ENCODE data around the gene TEX12.

TEX12 gene

DNA sequence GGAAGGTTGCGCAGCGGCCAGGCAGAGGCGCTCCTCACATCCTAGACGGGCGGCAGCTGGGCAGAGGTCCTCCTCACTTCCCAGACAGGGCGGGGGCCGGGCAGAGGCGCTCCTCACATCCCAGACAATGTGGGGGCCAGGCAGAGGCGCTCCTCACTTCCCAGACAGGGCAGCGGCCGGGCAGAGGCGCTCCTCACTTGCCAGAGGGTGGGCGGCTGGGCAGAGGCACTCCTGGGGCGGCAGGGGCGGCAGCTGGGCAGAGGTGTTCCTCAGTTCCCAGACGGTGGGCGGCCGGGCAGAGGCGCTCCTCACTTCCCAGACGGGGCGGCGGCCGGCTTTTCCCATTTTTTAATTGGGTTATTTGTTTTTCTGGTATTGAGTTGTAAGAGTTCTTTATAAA lies 38.9 kb downstream of the TEX12 start:
- no peaks in the 10 kb centered on the region for H3K4me1 ChIP-seq (ENCODE audit: insufficient read depth, low read length)
- H3K27me3 ChIP-seq (ENCODE audit: insufficient read depth, low read length, poor library complexity) = peaks cover 8% of the 10 kb centered on the region
- H2AFZ ChIP-seq (ENCODE audit: low read depth, low read length) = no peak overlapping the region
- no peak overlapping the region for H3K4me3 ChIP-seq (ENCODE audit: low read depth in 1 of 2, low read length in 2 of 2)
- TF ChIP-seq, protein P1, sequence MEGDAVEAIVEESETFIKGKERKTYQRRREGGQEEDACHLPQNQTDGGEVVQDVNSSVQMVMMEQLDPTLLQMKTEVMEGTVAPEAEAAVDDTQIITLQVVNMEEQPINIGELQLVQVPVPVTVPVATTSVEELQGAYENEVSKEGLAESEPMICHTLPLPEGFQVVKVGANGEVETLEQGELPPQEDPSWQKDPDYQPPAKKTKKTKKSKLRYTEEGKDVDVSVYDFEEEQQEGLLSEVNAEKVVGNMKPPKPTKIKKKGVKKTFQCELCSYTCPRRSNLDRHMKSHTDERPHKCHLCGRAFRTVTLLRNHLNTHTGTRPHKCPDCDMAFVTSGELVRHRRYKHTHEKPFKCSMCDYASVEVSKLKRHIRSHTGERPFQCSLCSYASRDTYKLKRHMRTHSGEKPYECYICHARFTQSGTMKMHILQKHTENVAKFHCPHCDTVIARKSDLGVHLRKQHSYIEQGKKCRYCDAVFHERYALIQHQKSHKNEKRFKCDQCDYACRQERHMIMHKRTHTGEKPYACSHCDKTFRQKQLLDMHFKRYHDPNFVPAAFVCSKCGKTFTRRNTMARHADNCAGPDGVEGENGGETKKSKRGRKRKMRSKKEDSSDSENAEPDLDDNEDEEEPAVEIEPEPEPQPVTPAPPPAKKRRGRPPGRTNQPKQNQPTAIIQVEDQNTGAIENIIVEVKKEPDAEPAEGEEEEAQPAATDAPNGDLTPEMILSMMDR (IDR thresholded peaks at IDR 0.05; ENCODE audit: borderline replicate concordance, extremely low read depth, low read length, poor library complexity, severe bottlenecking) = no peak
- no peak for TF ChIP-seq EZH2 (IDR thresholded peaks at IDR 0.05; ENCODE audit: borderline replicate concordance, low read depth, low read length, severe bottlenecking)
- no peaks in the 10 kb centered on the region for H4K20me1 ChIP-seq (ENCODE audit: insufficient read depth, low read length)
- DNase-seq (no peak), ATAC-seq (ENCODE audit: insufficient read depth, low read depth) (no peak)
- no peaks in the 10 kb centered on the region for H3K9me3 ChIP-seq (ENCODE audit: insufficient read depth, low read length, severe bottlenecking)
- no peak overlapping the region for H3K9ac ChIP-seq (ENCODE audit: low read depth, low read length)
- no peak overlapping the region for H3K27ac ChIP-seq (ENCODE audit: low read length)
- H3K4me2 ChIP-seq (ENCODE audit: insufficient read depth, low read length) = no peak overlapping the region
- no peaks in the 10 kb centered on the region for H3K79me2 ChIP-seq (ENCODE audit: insufficient read depth, low read length)
- H3K36me3 ChIP-seq (ENCODE audit: insufficient read depth, low read length) = no peaks in the 10 kb centered on the region

DNA sequence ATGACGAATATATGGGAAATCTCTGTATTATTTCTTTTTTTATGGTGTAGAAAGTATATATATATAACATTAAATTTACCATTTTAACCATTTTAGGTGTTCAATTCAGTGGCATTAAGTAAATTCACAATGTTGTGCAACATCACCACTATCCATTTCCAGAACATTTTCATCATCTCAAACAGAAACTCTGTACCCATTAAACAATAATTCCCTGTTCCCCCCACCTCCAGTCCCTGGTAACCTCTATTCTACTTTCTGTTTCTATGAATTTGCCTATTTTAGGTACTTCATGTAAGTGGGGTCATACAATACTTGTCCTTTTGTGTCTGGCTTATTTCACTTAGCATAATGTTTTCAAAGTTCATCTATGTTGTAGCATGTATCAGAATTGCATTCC lies 43.7 kb downstream of the TEX12 start:
- no peaks in the 10 kb centered on the region for H3K9me3 ChIP-seq (ENCODE audit: insufficient read depth, low read length, severe bottlenecking)

DNA sequence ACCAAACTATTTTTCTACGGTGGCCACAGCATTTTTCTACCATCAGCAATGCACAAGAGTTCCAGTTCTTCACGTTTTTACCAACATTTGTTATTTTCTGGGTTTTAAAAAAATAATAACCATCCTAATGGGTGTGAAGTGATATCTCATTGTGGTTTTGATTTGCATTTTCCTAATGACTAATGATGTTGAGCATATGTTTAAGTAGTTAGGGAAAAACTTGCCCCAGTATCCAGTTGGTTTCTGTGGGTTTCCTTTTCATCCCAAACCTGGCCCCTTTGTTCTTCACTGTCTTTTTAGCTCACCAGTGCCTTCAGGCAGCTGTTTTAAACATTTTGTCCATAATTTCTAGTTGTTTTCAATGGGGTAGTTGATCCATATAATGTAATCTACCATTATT lies 44.4 kb downstream of the TEX12 start:
- no peak for TF ChIP-seq EZH2 (IDR thresholded peaks at IDR 0.05; ENCODE audit: borderline replicate concordance, low read depth, low read length, severe bottlenecking)
- TF ChIP-seq, protein P1 (IDR thresholded peaks at IDR 0.05; ENCODE audit: borderline replicate concordance, extremely low read depth, low read length, poor library complexity, severe bottlenecking) = no peak
- no peak overlapping the region for H2AFZ ChIP-seq (ENCODE audit: low read depth, low read length)
- no peaks in the 10 kb centered on the region for H3K9me3 ChIP-seq (ENCODE audit: insufficient read depth, low read length, severe bottlenecking)

More for the DNA sequence above, 43.7 kb downstream of the TEX12 start:
- Histone ChIP-seq H3K79me2 (ENCODE audit: insufficient read depth, low read length) (no peaks in the 10 kb centered on the region), H4K20me1 (ENCODE audit: insufficient read depth, low read length) (no peaks in the 10 kb centered on the region), H2AFZ (ENCODE audit: low read depth, low read length) (no peak overlapping the region), H3K4me3 (ENCODE audit: low read depth in 1 of 2, low read length in 2 of 2) (no peak overlapping the region), H3K9ac (ENCODE audit: low read depth, low read length) (no peak overlapping the region), H3K27me3 (ENCODE audit: insufficient read depth, low read length, poor library complexity) (peaks cover 8% of the 10 kb centered on the region), H3K4me2 (ENCODE audit: insufficient read depth, low read length) (no peak overlapping the region), H3K4me1 (ENCODE audit: insufficient read depth, low read length) (no peaks in the 10 kb centered on the region), H3K36me3 (ENCODE audit: insufficient read depth, low read length) (no peaks in the 10 kb centered on the region), H3K27ac (ENCODE audit: low read length) (no peak overlapping the region)
- ATAC-seq (ENCODE audit: insufficient read depth, low read depth) (no peak), DNase-seq (no peak)
- TF ChIP-seq EZH2 (IDR thresholded peaks at IDR 0.05; ENCODE audit: borderline replicate concordance, low read depth, low read length, severe bottlenecking) = no peak
- TF ChIP-seq, protein P1 (IDR thresholded peaks at IDR 0.05; ENCODE audit: borderline replicate concordance, extremely low read depth, low read length, poor library complexity, severe bottlenecking) = no peak

DNA sequence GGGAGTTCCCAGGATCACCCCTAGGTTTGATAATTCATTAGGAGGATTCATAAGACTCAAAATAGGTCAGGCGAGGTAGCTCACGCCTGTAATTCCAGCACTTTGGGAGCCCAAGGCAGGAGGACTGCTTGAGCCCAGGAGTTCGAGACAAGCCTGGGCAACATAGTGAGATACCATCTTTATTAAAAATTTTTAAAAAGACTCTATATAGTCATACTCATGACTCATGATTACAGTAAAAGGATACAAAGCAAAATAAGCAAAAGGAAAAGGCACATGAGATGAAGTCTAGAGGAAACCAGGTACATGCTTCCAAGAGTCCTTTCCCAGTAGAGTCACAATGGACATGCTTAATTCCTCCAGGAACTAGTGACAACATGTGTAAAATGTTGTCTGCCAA lies 45.1 kb downstream of the TEX12 start:
- no peak overlapping the region for H3K4me2 ChIP-seq (ENCODE audit: insufficient read depth, low read length)
- H3K9me3 ChIP-seq (ENCODE audit: insufficient read depth, low read length, severe bottlenecking) = no peaks in the 10 kb centered on the region
- DNase-seq (no peak), ATAC-seq (ENCODE audit: insufficient read depth, low read depth) (no peak)
- TF ChIP-seq EZH2 (IDR thresholded peaks at IDR 0.05; ENCODE audit: borderline replicate concordance, low read depth, low read length, severe bottlenecking) = no peak
- TF ChIP-seq, protein P1 (IDR thresholded peaks at IDR 0.05; ENCODE audit: borderline replicate concordance, extremely low read depth, low read length, poor library complexity, severe bottlenecking) = no peak
- H2AFZ ChIP-seq (ENCODE audit: low read depth, low read length) = no peak overlapping the region
- H3K4me1 ChIP-seq (ENCODE audit: insufficient read depth, low read length) = no peaks in the 10 kb centered on the region
- no peak overlapping the region for H3K9ac ChIP-seq (ENCODE audit: low read depth, low read length)
- no peak overlapping the region for H3K4me3 ChIP-seq (ENCODE audit: low read depth in 1 of 2, low read length in 2 of 2)
- no peaks in the 10 kb centered on the region for H3K79me2 ChIP-seq (ENCODE audit: insufficient read depth, low read length)
- H3K27ac ChIP-seq (ENCODE audit: low read length) = no peak overlapping the region
- H4K20me1 ChIP-seq (ENCODE audit: insufficient read depth, low read length) = no peaks in the 10 kb centered on the region
- H3K27me3 ChIP-seq (ENCODE audit: insufficient read depth, low read length, poor library complexity) = peaks cover 8% of the 10 kb centered on the region
- no peaks in the 10 kb centered on the region for H3K36me3 ChIP-seq (ENCODE audit: insufficient read depth, low read length)

More for the DNA sequence above, 44.4 kb downstream of the TEX12 start:
- Histone ChIP-seq H3K9ac (ENCODE audit: low read depth, low read length) (no peak overlapping the region), H3K79me2 (ENCODE audit: insufficient read depth, low read length) (no peaks in the 10 kb centered on the region), H3K4me1 (ENCODE audit: insufficient read depth, low read length) (no peaks in the 10 kb centered on the region), H3K36me3 (ENCODE audit: insufficient read depth, low read length) (no peaks in the 10 kb centered on the region), H4K20me1 (ENCODE audit: insufficient read depth, low read length) (no peaks in the 10 kb centered on the region), H3K27ac (ENCODE audit: low read length) (no peak overlapping the region), H3K27me3 (ENCODE audit: insufficient read depth, low read length, poor library complexity) (peaks cover 8% of the 10 kb centered on the region), H3K4me2 (ENCODE audit: insufficient read depth, low read length) (no peak overlapping the region), H3K4me3 (ENCODE audit: low read depth in 1 of 2, low read length in 2 of 2) (no peak overlapping the region)
- DNase-seq (no peak), ATAC-seq (ENCODE audit: insufficient read depth, low read depth) (no peak)

All from DND-41 (cell line).